Stimulated activated CD8-positive, alpha-beta memory T cell treated with anti-CD3 and anti-CD28 coated beads, Interleukin-15, amount 100 ng/mL, for 24 hours (primary cell): ENCODE data around the gene TEDC2.
"Not testable (repeated sequence)": the region's sequence is repeated elsewhere in the genome, so short reads cannot be mapped to it uniquely, and the experiment has no call there.

Source experiments
- DNase-seq: peaks from one replicate; pipeline ENCODE4 v3.0.0-alpha.2; 2020; ENCODE audit warnings: low read depth

The TEDC2 gene

DNA sequence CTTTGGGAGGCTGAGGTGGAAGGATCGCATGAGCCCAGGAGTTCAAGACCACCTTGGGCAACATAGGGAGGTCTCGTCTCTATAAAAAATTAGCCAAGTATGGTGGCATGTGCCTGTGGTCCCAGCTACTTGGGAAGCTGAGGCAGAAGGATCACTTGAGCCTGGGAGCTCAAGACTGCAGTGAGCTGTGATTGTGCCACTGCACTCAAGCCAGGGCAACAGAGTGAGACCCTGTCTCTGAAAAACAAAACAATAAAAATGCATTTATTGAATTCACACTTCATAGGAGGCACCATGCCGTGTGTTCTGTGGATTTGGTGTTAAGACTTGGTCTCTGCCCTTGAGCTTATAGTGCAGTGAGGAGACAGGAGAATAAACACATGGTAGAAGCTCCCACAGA is 17.4 kb downstream of the TEDC2 start:
- DNase-seq, result no peak

DNA sequence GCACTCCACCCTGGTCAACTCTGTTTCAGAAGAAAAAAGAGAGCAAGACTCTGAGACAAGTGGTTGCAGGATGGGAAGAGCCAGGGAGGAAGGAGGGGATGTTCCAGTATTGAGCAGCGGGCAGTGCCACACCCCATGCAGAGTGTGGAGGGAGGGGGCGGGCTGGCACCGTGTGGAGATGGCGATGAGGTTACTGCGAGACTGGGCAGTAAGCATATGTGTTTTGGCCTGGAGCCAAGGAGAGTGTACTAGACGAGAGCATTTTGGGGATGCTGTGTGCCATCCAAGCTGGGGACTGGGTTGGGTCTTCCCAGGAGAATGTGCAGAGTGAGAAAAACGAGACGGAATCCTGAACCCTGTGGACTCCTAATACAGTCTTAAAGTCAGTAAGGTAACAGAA is 18.4 kb downstream of the TEDC2 start:
- DNase-seq, result no peak

DNA sequence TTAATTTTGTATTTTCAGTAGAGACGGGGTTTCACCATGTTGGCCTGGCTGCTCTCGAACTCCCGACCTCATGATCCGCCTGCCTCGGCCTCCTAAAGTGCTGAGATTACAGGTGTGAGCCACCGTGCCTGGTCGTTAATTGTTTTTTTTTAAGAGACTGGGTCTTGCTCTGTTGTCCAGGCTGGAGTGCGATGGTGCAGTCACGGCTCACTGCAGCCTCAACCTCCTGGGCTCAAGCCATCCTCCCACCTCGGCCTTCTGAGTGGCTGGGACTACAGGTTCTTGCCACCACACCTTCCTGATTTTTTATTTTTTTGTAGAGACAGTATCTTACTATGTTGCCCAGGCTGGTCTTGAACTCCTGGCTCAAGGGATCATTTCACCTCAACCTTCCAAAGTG is 20.1 kb downstream of the TEDC2 start:
- not testable (repeated sequence) for DNase-seq

DNA sequence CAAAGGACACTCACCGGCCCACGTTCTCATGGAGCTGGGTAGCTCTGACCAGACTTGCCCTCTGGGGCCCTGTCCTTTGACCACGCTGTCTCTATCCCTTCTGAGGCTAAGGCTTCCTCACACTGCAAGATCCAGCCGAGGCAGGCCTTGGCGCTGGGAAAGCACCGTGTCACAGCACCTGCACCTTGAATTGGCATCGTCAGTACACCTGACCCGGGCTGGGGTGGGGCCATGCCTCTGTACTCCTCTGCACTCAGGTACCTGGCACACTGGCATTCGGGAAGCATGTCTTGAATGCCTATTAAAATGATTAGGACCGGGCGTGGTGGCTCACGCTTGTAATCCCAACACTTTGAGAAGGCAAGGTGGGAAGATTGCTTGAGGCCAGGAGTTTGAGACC is 21.0 kb downstream of the TEDC2 start:
- DNase-seq, result no peak

DNA sequence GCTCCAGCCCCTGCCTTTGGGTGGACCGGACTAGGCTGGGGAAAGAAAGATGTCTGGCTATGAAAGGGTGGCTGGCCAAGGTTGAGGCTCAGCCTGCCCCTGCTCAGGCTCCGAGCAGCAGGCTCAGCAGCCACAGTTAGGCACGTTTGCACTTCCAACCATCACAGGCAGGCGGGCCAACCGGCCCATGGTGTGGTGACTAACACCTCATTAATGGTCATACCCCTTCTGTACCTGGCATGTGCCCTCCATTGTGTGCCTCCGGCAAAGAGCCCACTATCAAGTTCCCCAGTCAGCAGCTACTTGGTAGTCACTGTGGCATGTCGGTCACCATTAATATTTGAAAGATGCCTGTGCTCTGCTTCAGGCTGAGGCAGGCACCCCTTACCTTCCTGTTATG is 21.8 kb downstream of the TEDC2 start:
- no peak for DNase-seq

DNA sequence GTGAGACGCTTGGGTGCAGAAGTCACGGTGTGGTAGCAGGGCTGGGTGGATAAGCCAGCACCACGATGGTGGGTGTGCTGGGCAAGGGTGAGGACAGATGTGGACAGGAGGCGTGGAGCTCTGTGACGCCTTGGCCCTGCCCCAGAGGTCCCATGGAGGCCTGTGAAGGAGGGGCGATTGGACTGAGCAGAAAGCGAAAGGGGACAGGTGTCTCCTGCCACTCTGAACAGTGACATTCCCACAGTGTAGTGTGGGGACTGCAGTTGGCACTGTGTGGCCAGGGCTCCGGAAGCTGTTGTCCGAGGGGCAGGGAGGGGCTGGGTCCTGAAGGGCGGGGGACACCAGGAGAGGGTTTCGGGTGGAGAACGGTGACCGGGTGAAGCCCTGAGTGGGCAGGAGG is 22.3 kb downstream of the TEDC2 start:
- DNase-seq, result no peak

DNA sequence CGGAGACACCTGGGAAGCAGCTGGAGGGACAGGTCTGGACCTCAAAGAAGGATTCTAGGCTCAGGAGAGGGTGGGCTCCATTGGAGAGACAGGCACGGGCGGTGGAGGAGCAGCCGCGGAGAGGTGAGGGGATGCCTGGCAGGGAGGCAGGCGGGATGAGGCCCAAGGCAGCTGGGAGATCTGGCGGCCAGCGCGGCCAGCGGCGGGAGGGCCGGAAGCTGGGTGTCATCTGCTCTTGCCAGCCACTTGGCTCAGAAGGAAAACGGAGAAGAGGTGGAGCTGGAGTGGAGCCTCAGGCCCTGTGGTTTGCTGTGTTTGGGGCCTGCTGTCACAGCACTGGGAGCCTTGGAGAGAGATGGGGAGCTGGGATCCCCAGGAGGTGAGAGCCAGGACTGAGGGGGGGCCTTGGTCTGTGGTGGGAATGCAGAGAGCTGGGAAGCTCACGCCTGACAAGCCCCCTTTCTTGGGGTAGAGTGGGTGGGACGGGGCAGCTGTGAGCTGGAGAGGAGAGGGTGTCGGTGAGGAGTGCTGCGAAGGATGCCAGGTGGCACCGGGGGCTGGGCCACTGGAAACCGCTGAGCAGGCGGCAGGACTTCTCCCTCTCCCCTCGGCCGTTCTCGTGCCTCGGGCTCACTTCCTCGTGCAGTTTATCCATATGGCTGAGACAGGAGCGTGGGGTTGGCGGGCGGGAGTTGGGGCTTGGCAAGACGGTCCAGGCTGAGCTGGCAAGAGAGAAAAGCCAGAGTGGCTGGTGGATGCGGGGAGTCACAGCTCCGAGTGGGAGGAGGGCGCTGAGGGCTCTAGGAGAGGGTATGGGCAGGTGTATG is 23.0 kb downstream of the TEDC2 start:
- no peak for DNase-seq

DNA sequence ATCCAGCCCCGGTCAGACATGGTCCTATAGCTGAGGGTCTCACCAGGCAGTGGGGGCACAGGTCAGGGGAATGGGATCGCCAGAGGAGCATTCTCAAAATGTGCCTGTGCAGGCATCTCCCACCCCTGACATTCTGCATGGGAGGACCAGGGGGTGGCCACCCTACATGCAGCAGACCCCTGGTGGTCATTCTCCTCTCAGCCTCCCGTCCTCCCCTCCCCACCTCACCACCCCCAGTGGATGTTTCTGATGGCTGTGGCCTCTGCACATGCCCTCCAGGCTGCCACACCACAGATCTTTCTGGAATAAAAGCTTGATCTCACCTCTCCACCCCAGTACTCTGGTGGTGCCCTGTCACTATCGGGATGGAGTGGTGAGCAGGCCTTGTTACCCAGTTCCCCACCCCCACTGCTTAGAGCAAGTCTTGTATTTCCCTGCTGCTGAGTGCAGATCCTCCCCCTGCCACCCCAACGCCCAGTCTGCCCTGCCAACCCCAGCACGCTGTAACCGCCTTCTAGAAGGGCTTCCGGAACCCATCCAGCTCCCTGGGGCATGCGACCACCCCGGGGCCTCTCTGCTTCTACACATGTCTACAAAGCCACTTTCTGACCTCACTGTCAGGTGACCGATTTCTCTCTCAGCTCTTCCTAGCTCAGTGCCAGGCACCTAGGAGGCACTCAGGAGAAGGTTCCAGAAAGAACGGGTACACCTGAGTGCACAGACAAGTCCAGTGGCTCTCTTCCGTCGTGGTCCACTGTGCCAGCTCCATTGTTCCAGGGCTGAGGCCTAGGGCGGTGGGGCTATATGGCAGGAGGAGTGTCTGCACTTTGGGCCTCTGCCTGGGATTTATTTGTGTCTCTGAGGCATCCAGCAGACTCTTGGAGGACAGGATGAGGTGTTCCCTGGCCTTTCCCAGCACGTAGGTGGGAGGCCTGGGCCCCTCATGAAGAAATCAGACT is 24.3 kb downstream of the TEDC2 start:
- DNase-seq, result no peak

DNA sequence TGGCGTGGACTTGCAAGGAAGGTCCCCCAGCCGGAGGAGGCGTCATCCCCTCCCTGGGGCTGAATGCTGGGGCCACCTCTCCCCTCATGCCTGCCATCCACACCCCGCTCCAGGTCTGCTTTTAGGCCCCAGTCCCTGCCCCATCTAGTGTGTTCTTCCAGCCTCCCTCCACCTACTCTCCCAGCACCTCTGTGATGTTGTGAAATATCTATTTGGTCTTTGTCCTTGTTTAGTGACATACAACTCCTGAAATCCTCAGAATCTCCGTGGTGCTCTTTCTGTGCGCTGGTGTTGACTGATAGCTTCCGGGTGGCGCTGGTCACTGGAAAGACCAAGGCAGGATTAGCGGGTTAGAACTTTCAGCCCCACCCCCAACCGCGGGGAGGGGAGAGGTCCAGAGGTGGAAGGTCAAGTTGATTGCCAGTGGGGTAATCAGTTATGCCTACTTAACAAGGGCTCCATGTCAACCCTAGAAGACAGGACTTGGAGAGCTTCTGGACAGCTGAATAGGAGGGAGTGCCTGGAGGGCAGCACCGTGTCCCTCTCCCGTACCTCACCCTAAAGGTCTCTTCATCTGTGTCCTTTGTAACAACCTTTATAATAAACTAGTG is 25.1 kb downstream of the TEDC2 start:
- no peak for DNase-seq

DNA sequence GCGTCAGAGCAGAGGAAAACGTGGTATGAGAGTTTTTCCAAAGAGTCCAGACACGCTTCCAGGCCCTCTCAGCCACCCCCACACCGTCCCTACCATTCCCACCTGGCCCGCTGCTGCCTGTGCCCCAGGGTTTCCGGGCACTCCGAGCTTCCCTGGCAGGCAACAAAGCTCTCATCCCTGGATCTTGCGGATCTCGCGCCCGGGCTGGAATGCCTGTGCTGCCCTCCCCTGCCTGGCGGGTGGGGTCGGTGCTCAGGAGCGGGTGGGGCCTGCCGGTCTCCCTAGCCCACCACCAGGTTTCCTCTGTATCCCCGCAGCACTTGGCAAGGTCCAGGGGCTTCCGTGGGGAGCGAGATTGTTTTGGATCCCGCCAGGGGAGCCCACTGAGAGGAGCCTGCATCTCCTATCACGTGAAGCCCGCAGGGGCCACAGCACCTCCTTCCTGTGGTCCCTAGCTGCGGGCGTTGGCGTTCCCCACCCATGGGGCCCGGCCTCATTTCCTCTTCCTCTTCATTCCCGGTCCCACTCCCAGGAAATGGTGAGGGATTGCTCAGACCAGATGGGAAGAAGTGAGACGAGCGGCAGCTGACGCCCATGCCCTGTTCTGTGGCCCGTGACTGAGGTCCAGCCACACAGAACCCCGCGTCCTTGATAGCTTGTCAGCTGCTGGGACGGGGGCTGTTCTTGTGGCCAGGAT is 26.1 kb downstream of the TEDC2 start:
- DNase-seq, result no peak

DNA sequence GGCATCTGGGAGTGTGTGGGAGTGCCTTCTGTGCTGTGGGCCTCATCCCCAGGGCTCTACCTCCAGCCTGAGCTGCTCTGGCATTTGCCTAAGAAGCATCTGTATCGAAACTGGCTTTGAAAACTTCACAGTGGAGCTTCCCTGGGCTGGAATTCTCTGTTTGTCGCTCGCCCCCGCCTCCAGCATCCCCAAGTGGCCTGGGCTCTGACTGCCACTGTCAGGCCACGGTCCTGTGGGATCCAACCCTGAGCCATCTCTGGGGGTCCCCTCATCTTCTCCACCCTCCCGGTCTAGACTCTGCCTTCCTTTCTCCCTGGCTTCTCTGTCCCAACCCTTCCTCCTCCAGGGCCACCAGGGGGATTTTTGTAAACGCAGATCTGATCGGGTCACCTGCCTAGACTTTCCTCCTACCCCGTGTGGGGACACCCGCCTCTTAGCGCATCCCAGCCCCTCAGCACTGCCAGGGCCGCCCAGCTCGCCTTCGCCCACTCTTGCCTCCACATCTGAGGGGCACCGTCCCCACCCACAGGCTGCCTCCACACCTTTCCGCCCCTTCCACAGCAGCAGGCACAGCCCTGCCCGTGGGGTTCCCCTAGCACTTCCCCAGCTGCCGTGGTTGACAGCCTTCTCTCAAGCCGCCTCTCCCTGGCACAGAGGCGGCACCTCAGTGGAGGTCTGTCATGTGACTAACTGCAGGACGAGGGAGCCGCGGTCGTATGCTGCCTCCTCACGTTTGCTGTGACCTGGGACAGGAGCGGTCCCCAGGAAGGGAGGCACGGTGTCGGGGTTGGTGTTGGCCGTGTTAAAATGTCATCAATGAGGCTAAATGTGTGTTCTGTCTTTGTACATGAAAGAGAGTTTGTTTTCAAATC is 27.0 kb downstream of the TEDC2 start:
- DNase-seq, result no peak

DNA sequence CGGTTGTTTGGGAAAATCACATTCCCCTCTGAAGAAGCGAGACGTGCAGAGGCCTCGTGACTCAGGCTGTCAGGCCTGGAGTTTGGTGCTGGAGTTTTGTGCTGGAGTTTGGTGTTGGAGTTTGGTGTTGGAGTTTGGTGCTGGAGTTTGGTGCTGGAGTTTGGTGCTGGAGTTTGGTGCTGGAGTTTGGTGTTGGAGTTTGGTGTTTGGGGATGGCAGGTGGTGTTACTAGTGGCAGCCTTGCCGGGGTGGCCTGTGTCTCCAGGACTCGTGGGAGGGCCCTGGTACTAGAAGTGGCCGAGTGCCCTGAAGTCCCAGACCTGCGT is 27.6 kb downstream of the TEDC2 start:
- DNase-seq, result no peak

DNA sequence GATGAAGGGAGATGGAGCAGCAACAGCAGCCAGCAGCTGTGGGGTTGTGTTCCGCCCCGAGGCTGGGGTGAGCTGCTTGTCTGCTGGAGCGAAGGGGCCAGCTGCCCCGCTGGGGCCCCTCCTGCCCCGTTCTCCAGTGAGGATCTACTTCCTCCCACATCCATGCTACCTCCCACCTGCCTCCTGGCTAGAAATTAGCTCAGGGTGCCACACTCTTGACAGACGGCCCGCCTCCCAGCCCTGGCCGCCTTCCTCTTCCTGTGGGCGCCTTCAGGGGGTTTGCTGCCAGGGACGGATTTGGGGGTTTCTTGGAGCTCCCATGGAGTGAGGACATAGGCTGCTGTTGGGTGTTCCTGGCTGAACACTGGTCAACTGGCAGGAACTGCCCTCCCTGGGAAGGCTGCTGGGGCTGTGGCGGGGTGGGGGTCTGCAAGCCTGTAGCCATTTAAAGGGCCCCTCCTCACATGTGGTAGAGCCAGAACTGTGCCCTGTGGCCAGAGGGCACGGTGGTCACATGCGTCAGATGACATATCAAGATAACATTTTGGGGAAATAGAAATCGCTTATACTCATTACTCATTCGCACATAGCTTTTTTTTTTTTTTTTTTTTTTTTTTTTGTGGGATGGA is 28.1 kb downstream of the TEDC2 start:
- no peak for DNase-seq

DNA sequence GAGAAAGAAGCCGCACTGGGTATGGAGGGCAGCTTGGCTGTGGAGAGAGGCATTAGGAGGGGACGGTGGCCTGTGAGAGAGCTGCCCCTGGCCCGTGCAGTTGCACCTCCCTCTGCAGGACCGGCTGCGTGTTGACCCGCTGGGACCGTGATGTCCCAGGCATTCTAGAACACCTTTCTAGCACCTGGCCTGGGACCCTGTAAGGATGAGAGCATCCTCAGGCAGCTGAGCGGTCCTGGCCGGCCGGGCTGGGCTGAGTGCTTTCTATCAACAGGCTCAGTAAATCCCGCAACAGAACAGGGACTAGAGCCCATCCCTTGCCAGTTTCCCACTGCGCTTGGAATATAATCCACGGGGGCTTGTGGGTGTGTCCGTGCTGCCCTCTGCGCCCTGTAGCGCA is 29.7 kb downstream of the TEDC2 start:
- DNase-seq, result no peak

DNA sequence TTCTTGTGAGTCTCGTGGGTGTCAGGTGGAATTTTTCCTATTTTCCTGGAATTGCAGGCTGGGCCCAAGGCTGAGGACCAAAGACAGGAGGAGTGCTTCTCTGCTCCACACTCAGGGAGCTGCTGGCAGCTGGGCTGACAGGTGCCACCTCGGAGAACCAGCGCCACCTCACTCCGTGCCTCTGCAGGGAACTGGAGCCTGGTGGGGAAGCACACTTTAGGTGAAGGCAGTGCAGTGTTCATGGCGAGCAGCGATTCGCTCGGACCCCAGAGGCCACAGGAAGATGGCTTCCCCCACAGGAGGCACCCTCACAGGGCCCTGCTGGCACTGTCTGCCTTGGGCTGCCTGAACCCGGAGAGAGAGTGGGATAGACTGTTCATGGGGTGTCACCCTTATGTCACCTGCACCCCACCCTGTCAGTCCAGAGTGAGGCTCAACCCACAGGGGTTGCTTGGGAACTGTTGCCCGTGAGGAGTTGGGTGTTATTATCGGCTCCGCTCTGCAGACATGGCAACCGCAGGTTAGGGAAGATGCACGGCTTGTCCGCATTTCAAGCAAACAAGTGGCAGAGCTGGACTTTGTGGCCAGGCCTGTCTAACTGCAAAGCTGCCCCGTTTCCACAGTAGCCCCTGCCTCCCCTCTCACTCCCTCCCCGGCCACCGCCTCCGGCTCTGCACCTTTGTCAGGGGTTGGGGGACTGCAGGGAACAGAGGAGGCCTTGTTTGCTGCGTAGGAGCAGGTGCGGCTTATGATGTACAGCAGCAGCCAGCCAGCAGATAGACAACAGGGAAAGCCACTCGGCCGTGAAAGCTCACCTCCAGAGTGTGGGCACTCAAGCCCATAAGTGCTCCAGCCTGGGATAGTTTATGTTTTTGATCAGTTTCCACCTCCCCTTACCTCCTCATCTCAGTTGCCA is 30.5 kb downstream of the TEDC2 start:
- DNase-seq, result no peak

DNA sequence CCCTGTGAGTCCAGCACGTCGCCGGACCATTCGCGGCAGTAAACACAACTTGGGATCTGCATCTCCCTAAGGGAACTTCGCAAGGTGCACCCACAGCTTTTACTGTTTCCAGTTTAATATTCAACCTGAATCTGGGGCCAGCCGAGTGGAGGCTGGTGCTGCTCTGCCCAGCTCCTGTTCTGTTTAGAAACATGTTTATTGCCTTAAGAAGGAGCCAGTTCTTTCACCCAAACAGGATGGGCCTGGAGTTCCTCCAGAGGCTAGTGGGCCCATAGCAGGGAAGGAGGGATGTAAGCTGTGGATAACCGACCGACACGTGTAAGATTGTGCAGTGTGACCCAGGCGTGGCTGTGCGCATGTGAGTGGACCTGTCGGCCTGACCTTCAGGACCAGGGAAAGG is 32.4 kb downstream of the TEDC2 start:
- DNase-seq, result no peak

DNA sequence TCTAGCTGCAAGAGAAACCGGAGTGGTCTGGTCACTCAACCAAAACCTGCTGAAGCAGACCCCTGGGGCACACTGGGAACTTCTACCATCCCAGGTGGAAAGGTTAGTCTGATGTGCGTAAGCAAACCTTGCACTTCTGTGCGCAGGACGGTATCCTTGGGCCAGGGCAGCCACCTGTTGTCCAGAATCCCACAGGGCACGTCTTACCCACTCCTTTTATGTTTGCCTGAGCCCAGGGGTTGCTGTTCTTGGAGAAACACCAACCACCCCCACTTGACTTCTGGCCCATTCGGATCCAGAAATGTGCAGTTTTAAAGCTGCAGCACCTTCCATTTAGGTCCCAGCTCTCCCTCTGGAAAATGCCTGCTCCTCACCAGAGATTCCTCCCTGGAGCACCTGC is 33.7 kb downstream of the TEDC2 start:
- no peak for DNase-seq

DNA sequence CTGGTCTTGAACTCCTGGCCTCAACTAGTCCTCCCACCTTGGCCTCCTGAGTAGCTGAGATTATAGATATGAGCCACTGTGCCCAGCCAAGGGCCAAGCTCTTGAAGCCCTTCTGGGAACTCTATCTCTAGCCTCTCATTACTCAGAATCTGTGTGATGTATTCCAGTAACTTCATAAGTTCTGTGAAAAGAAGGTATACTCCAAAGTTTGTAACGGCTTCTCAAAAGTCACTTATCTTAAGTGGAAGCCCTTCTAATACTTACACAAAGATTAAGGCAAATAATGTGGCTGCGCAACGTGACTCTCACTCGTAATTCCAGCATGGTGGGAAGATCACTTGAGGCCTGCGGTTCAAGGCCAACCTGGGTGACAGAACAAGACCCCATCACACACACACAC is 34.7 kb downstream of the TEDC2 start:
- DNase-seq, result no peak

DNA sequence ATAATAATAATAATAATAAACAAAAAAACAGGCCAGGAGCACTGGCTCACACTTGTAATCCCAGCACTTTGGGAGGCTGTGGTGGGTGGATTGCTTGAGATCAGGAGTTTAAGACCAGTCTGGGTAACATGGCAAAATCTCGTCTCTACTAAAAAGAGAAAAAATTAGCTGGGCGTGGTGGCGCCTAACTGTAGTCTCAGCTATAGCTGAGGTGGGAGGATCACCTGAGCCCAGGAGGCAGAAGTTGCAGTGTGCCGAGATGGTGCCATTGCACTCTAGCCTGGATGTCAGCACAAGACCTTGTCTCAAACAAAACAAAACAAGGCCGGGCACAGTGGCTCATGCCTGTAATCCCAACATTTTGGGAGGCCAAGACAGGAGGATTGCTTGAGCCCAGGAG is 35.1 kb downstream of the TEDC2 start:
- DNase-seq, result no peak
